ENCODE measurements around the gene POU6F2.

Gene POU6F2

GRCh38 chr7:39071116-39071515, 93.4 kb downstream of the POU6F2 start:
- DNase-seq = no peak

- DNase-seq = no peak
These were observed 95.7 kb downstream of the POU6F2 start for GRCh38 chr7:39073432-39073831.

DNA sequence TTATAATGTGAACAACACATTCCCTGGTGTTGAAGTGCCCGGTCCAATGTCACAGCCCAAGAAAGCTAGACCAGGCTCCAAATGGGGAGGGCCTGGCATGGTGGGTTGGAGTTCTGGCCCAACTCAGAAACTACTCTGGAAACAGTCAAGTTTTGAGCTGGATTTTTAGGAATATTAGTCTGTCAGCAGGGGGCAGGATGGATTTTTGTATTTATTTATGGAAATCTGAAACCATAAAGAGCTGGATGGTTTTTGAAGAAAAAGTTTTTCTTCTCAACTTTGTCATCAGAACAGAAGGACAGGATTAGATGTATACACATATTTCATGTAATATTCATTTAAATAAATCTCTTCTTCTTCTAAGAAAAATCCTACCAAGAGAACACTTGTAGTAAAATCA, 97.5 kb downstream of the POU6F2 start:
- no peak for DNase-seq

DNA sequence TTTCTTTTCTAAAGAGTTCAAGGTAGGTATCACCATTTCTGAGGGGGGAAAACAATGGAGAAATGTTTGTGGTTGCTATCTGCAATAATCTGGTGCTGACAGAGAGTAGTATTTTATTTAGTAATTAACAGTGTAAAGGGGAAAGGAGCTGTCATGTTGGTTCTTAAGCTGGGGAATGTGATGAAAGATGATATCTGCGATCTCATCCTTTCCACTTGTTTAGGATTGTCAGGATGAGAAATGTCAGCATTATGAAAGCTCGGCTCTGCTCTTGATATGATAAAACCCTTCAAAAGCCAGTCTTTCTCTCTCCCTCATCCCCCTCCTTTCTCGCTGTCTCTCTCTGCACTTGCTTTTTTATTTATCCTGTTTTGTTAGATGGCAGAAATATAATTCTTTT, 106.1 kb downstream of the POU6F2 start:
- no peak for DNase-seq

- DNase-seq = no peak
These were observed 106.6 kb downstream of the POU6F2 start for GRCh38 chr7:39084349-39084748.

- DNase-seq = no peak
These were observed 107.5 kb downstream of the POU6F2 start for GRCh38 chr7:39085189-39085588.

GRCh38 chr7:39085590-39086049, 107.9 kb downstream of the POU6F2 start:
- DNase-seq = no peak

DNA sequence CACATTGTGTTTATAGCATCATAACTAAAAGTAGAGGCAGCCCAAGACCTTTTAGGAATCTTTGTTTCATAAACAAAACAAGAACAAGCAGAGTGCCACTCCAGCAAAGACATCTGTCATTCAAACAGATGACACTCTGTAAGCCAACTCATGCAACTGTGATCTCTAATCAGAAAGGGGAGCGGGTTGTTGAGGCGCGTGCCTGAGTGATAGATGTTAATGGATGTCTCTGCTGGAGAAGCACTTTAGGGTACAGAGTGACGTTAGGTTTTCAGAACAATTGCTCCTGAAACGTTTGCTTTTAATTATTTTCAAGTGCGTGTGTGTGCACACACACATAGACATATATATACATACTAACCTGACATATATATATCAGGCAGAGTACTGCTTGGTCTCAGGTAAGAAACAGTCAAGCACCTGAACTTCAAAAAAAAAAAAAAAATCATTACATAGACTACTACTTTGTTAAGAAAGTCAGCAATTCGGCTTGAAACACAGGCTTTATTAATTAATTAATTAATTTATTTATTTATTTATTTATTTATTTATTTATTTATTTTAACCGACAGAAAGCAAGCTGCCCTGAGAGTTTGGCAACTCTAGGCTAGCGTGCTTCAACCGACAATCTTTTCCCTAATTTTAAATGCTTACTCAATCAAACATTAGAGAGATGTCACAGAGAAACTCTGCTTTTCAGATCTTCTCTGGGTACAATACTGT, 109.1 kb downstream of the POU6F2 start:
- DNase-seq = no peak

DNA sequence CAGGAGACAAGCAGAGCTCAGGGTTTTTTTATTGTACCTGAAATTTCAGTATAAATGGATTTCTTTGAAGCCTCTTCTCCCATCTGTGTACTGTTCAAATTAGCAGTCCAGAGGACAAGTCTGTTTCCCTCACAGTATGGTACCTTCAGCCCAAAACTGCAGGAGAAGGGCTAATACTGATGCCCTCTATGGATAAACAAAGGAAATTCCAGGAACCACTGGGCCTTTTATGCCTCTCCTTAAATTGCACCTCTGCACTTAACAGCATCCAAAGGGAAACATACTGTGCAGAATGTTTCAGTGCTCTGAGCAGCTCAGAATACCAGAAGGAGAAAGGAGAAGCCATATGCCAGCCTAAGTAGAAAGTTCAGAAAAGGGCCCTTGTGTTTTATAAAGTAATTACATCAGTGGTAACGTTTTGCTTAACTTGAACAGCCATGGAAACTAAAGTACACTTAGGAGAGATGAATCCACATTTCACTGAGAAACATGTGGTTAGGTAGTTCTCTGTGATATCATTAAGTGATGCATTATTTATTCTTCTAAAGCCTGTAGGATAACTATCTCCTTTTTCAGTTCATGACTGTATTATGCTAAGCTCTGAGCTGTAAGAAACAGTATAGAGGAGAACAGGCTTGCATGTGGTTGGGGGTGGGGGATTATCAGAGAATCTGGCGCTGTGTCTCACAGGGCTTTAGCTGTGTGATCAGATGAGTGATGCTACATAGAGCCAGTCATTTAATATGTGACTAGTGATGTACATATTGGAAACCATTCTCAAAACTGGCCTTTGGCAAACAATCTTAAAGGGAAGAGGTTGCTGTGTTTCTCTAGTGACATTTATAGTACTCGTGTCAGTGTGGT, 111.3 kb downstream of the POU6F2 start:
- no peak for DNase-seq

DNA sequence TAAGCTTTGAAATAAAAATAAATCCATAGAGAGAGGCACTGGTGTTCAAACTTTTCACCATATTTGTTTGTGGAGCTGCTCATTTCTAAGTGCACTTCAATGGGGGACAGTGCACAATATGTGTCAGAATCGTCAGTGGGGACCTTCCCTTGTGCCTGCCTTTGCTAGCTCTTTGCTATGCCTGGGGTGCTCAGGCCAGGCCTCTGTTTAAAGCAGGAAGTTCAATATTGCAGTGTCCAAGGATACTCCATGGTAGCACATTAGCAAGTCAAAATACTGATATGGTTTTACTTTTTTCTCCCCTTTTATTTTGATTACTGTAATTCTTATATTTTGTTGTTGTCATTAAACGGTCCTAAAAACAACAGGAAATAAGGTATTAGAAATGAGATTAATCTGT, 113.4 kb downstream of the POU6F2 start:
- no peak for DNase-seq

DNA sequence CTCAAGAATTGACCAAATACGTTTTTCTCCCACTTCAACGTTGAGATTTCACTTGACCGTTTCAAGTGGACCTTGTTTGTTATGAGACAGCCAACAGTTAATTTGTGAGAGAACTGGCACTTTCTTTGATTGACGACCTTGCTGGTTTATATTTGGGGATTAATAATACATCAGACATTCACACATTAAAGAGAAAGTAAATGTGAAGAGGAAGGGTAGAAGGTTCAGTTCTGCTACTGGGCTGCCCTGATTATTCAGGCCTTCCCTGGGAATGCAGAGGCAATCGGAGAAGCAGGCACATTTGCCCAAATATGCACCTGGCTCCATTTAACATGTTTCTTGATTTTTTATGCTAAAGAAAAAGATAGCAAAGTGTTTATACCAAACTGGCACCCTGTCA, 114.1 kb downstream of the POU6F2 start:
- no peak for DNase-seq

DNA sequence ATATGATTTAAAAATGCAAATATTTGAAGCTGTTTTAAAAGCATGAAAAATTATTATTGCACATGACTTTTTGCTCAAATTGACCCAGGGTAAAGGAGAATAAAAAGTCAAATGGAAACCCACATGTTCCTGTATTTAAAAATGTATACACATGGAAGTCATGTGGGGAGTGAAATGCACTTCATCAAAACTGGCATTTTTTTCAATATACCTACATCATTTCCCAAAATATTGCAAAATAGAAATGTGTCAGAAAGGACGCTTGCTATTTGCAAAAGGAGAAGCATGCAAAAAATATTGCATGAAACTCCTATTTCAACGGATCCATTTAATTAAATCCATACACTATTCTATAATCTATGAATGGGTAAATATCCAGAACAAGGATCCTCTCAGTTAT, 117.0 kb downstream of the POU6F2 start:
- DNase-seq = no peak

- DNase-seq = no peak
These were observed 118.3 kb downstream of the POU6F2 start for GRCh38 chr7:39095875-39096619.

DNA sequence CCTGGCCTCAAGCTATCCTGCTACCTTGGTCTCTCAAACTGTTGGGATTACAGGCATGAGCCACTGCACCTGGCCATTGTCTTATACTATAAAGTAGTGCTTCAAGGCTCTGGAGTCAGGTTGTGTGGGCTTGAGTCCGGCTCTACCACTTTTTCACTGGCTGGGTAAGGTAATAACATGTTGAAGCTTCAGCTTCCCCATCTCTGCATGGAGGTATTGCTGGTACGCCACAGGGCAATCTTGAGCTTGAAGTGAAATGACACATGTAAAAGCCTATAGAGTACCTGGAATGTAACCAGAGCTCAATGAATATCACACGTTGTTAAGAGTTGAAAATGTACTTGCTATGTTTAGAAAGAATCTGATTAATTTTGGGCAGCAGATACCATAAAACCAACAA, 120.8 kb downstream of the POU6F2 start:
- DNase-seq = no peak

DNA sequence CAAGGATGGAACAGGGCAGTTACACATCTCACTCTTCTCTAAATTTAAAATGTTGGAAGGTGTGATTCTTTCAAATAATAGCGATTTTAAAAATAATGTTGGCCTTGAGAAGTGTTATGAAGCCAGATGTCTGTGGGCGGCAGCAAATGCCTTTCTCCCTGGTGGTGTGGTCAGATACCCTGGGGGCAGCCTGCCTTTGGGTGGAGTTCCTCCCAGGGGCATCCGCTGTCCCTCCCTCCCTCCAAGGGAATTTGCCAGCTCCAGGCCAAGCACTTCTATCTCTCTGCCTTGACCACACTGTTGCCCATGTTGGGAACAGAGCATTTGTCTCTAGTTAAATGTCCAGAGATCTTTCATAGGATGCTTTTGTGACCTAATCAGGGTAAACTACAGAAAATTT, 121.4 kb downstream of the POU6F2 start:
- DNase-seq = no peak

DNA sequence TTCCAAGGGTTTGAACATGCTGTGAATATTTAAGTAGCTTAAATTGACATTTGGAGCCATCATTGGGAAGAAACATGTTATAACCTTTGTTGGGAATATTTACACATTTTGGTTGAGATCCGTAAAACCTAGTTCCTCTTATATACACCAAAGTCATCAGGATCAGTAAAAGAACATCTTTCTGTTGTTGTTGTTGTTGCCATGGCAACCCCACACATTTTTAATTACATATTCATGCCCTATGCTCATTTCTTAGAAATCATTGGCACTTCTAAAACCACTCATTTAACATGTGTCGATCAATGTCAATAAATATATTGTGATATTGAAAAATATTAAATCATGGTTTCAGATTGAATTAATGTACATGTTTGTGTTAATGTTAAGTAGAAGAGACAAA, 122.6 kb downstream of the POU6F2 start:
- DNase-seq = no peak

DNA sequence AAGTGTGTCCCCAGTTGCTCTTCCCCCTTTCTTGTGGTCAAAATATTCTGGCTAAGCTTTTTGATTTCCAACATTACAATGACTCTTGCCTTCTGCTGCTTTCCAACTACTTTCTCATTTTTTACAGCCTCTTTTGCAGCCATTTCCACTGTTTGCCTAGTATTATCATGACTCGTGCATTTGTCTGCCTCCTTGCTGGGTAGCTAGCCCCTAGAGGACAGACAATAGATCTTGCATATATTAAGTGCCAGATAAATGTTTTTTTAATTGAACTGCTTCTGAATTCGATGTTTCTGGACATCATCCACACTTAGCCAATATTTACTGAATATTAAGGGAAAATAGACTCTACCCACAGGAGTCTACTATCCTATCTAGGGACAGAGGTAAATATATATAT, 124.5 kb downstream of the POU6F2 start:
- no peak for DNase-seq

- no peak for DNase-seq
These were observed 128.0 kb downstream of the POU6F2 start for GRCh38 chr7:39105720-39106119.

- DNase-seq = no peak
These were observed 148.1 kb downstream of the POU6F2 start for GRCh38 chr7:39125846-39126245.

GRCh38 chr7:39127058-39127457, 149.3 kb downstream of the POU6F2 start:
- DNase-seq = no peak

- DNase-seq = no peak
These were observed 150.7 kb downstream of the POU6F2 start for GRCh38 chr7:39128287-39128843.

DNA sequence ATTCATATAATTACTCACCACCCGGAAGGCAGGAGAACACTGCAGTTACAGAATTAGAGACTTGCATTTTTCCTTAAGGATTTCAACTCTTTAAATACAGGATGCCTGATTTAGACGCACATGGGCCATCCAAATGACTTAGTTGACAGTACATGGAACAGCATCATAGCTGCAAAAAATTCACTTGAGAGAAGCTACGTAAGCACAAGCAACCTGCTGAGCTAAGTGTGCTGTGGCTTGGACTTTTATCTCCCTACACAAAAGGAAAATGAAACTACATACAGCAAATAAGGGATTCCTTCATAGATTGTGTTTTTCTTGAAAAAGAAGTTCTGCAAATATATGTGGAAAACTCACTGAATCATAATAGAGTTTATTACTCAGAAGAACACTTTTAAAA, 152.6 kb downstream of the POU6F2 start:
- DNase-seq = no peak

DNA sequence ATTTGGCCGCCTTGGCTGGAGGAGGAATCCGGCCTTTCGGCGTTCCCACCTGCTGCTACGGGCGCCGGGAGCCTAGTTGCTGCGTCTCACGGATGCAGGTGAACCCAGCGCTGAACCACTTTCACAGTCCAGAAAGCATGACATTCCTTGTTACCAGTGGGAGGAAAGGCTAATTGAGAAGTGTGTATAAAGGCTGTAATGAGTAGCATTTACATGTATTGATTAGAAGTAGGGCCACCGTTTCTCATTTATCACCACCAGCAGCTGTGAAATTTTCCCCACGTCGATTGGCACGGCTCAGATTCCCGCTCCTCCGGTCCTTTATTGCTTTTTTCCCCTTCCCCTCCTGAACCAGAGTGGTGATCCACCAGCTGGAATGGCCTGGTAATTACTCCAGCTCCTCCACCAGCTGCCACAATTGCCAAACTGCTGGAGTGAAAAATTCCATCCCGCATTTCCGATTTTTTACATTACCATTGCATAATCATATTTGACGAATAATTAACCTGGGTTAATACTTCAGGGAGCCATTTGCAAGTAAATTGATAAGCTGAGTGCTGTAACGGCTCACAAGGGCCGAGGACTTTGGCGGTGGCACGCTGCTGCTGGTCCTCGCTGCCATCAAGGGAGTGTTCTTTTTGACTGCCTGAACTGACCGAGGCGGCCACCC, 153.3 kb downstream of the POU6F2 start:
- no peak for DNase-seq

Data from activated CD4-positive, CD25-positive, alpha-beta regulatory T cell treated with anti-CD3 and anti-CD28 coated beads, Interleukin-2, amount 50 U/mL, for 72 hours (primary cell).